ENCODE results near the gene SLC7A14. TPM values are rescaled to one million over a fixed set of nuclear protein-coding genes. Genes with fewer than 3 reads are reported as not detected.

Gene SLC7A14
- total RNA-seq, 2 experiments from 2014 or later = not detected

GRCh38 chr3:170485696-170486095 lies 100.2 kb downstream of the SLC7A14 start:
- POLR2A ChIA-PET = interaction anchor here (0.5 to 1.7 kb wide), 2 partner anchors 9 to 158 kb away, joined by 6 to 8 read pairs; no protein-coding TSS in a partner anchor

GRCh38 chr3:170485294-170485693 lies 100.6 kb downstream of the SLC7A14 start:
- H2AFZ ChIP-seq (ENCODE audit: low read length) = no peak overlapping the region
- H3K4me1 ChIP-seq (ENCODE audit: insufficient read depth, low read length, poor library complexity, severe bottlenecking) = no peaks in the 10 kb centered on the region
- H3K79me2 ChIP-seq (ENCODE audit: insufficient read depth, low read depth, low read length) = no peaks in the 10 kb centered on the region
- no peaks in the 10 kb centered on the region for H4K20me1 ChIP-seq (ENCODE audit: insufficient read depth, low read length)
- TF ChIP-seq CTCF (conservative IDR thresholded peaks at IDR 0.05; ENCODE audit: low read length) = no peak
- TF ChIP-seq EZH2phosphoT487 (IDR thresholded peaks at IDR 0.05; ENCODE audit: borderline replicate concordance, low read depth, low read length) = no peak
- H3K27ac ChIP-seq (ENCODE audit: low read depth, low read length, poor library complexity, severe bottlenecking) = no peak overlapping the region
- intact Hi-C loops (cut with micrococcal nuclease; ENCODE audit: unreplicated experiment) = no loop called here
- H3K9me2 ChIP-seq (ENCODE audit: insufficient read depth, low read length) = no peaks in the 10 kb centered on the region
- no peak overlapping the region for H3K4me3 ChIP-seq (ENCODE audit: low read depth, low read length, poor library complexity, severe bottlenecking)
- no peak for DNase-seq (ENCODE audit: low spot score)
- no TSS peak for BruUV-seq (replicated peaks)
- ChIA-PET POLR2A (interaction anchor here (0.5 to 1.7 kb wide), 2 partner anchors 9 to 159 kb away, joined by 6 to 8 read pairs; no protein-coding TSS in a partner anchor), CTCF (ENCODE audit: unreplicated experiment) (no interaction called here)
- no peaks in the 10 kb centered on the region for H3K36me3 ChIP-seq (ENCODE audit: insufficient read depth, low read length)
- no peak overlapping the region for H3K4me2 ChIP-seq (ENCODE audit: low read length)
- H3K9me3 ChIP-seq (ENCODE audit: low read length) = no peaks in the 10 kb centered on the region

More at GRCh38 chr3:170485696-170486095, 100.2 kb downstream of the SLC7A14 start:
- Histone ChIP-seq H3K27ac (ENCODE audit: low read depth, low read length, poor library complexity, severe bottlenecking) (no peak overlapping the region), H3K9me2 (ENCODE audit: insufficient read depth, low read length) (no peaks in the 10 kb centered on the region), H3K9me3 (ENCODE audit: low read length) (no peaks in the 10 kb centered on the region), H3K4me2 (ENCODE audit: low read length) (no peak overlapping the region), H3K79me2 (ENCODE audit: insufficient read depth, low read depth, low read length) (no peaks in the 10 kb centered on the region), H3K4me1 (ENCODE audit: insufficient read depth, low read length, poor library complexity, severe bottlenecking) (no peaks in the 10 kb centered on the region), H2AFZ (ENCODE audit: low read length) (no peak overlapping the region), H4K20me1 (ENCODE audit: insufficient read depth, low read length) (no peaks in the 10 kb centered on the region), H3K36me3 (ENCODE audit: insufficient read depth, low read length) (no peaks in the 10 kb centered on the region), H3K4me3 (ENCODE audit: low read depth, low read length, poor library complexity, severe bottlenecking) (no peak overlapping the region)
- intact Hi-C loops (cut with micrococcal nuclease; ENCODE audit: unreplicated experiment) = no loop called here
- no peak for TF ChIP-seq CTCF (conservative IDR thresholded peaks at IDR 0.05; ENCODE audit: low read length)
- DNase-seq (ENCODE audit: low spot score) = no peak
- no TSS peak for BruUV-seq (replicated peaks)
- CTCF ChIA-PET (ENCODE audit: unreplicated experiment) = no interaction called here

GRCh38 chr3:170484869-170485268 lies 101.0 kb downstream of the SLC7A14 start:
- POLR2A ChIA-PET = interaction anchor here (0.7 kb wide), 1 partner anchor 116 kb away, joined by 3 read pairs; no protein-coding TSS in a partner anchor
- Histone ChIP-seq H3K9me2 (ENCODE audit: insufficient read depth, low read length) (no peaks in the 10 kb centered on the region), H3K9me3 (ENCODE audit: low read length) (no peaks in the 10 kb centered on the region), H3K4me3 (ENCODE audit: low read depth, low read length, poor library complexity, severe bottlenecking) (no peak overlapping the region), H3K4me2 (ENCODE audit: low read length) (no peak overlapping the region), H4K20me1 (ENCODE audit: insufficient read depth, low read length) (no peaks in the 10 kb centered on the region), H2AFZ (ENCODE audit: low read length) (no peak overlapping the region), H3K27ac (ENCODE audit: low read depth, low read length, poor library complexity, severe bottlenecking) (no peak overlapping the region), H3K36me3 (ENCODE audit: insufficient read depth, low read length) (no peaks in the 10 kb centered on the region), H3K79me2 (ENCODE audit: insufficient read depth, low read depth, low read length) (no peaks in the 10 kb centered on the region), H3K4me1 (ENCODE audit: insufficient read depth, low read length, poor library complexity, severe bottlenecking) (no peaks in the 10 kb centered on the region)
- no TSS peak for BruUV-seq (replicated peaks)
- TF ChIP-seq EZH2phosphoT487 (IDR thresholded peaks at IDR 0.05; ENCODE audit: borderline replicate concordance, low read depth, low read length) (no peak), CTCF (conservative IDR thresholded peaks at IDR 0.05; ENCODE audit: low read length) (no peak)
- no peak for DNase-seq (ENCODE audit: low spot score)
- CTCF ChIA-PET (ENCODE audit: unreplicated experiment) = no interaction called here
- intact Hi-C loops (cut with micrococcal nuclease; ENCODE audit: unreplicated experiment) = no loop called here
